Panc1 (cell line): ENCODE measurements around the gene WNT3A. TPM values are rescaled to one million over a fixed set of nuclear protein-coding genes. Genes with fewer than 3 reads are reported as not detected.
A peak's percentile ranks its signal among the peaks of the same experiment; 100 is the strongest.

Experiments used
- ATAC-seq: fragments of 200-7000 bp; cut with Tn5 transposase; 2 replicates; pipeline ENCODE4 v1.9.1; 2020; ENCODE audit warnings: mild to moderate bottlenecking, moderate library complexity
- BruUV-seq: library from RNA; stranded (reverse); fragments of 400-500 nt; replicated peaks from 2 replicates; lab custom pipeline; 2021; lab: Mats Ljungman, UMichigan
- CTCF ChIA-PET: fragments of 300-600 bp; sonication (Branson Sonifier 250); formaldehyde crosslinking; loops from one replicate; lab custom pipeline; 2022; ENCODE audit warnings: antibody characterized with exemption; lab: Charles Lee
- POLR2A ChIA-PET: fragments of 300-600 bp; sonication (Branson Sonifier 250); formaldehyde crosslinking; loops from one replicate; lab custom pipeline; 2022; ENCODE audit warnings: antibody characterized with exemption; lab: Charles Lee
- DNase-seq: peaks from one replicate; pipeline ENCODE4 v3.0.0-alpha.2; 2010; ENCODE audit warnings: low read depth, low spot score
- H3K27ac ChIP-seq: 2 replicates; pipeline ENCODE4 v1.5.1; 2011; ENCODE audit warnings: mild to moderate bottlenecking, low read length, inconsistent platforms
- H3K27me3 ChIP-seq: fragments of 200-500 bp; sonication (Bioruptor generic); 2 replicates; pipeline ENCODE4 v1.6.0; 2014; ENCODE audit warnings: low read length, inconsistent platforms; ENCODE audit not compliant: control insufficient read depth, insufficient read depth
- H3K36me3 ChIP-seq: fragments of 200-500 bp; sonication (Bioruptor generic); 2 replicates; pipeline ENCODE4 v1.5.1; 2014; ENCODE audit warnings: inconsistent platforms, mild to moderate bottlenecking, low read length, moderate library complexity; ENCODE audit not compliant: control insufficient read depth, insufficient read depth
- H3K4me1 ChIP-seq: 2 replicates; pipeline ENCODE4 v1.5.1; 2011; ENCODE audit warnings: inconsistent platforms, mild to moderate bottlenecking, low read length, moderate library complexity; ENCODE audit not compliant: control insufficient read depth, insufficient read depth
- H3K4me3 ChIP-seq, 2 experiments: 2 replicates each; pipeline ENCODE4 v1.5.1; 2011 to 2012; ENCODE audit warnings: low read depth in 2 of 2, low read length in 2 of 2, mild to moderate bottlenecking in 2 of 2, inconsistent platforms in 1 of 2, moderate library complexity in 1 of 2
- H3K9me3 ChIP-seq: fragments of 200-500 bp; sonication (Bioruptor generic); 2 replicates; pipeline ENCODE4 v1.5.1; 2014; ENCODE audit warnings: low read depth, mild to moderate bottlenecking, inconsistent platforms, low read length, moderate library complexity; ENCODE audit not compliant: control insufficient read depth, insufficient read depth
- CTCF ChIP-seq: fragments of 450-650 bp; IDR thresholded peaks from 2 replicates; pipeline ENCODE4 v1.5.1; 2017; ENCODE audit warnings: mild to moderate bottlenecking
- POLR2AphosphoS5 ChIP-seq: IDR thresholded peaks from 2 replicates; pipeline ENCODE4 v1.6.1; 2012; ENCODE audit warnings: mild to moderate bottlenecking, low read depth, low read length, moderate library complexity
- REST ChIP-seq, 2 experiments: IDR thresholded peaks; 2 replicates each; pipeline ENCODE4 v1.6.1; 2011 to 2012; ENCODE audit warnings: low read depth in 2 of 2, control low read depth in 1 of 2, low read length in 1 of 2, mild to moderate bottlenecking in 1 of 2, moderate library complexity in 1 of 2; ENCODE audit not compliant: insufficient read depth in 1 of 2
- SIN3A ChIP-seq: IDR thresholded peaks from 2 replicates; pipeline ENCODE4 v1.6.1; 2012; ENCODE audit warnings: low read depth, mild to moderate bottlenecking, low read length, moderate library complexity, borderline replicate concordance; ENCODE audit not compliant: insufficient read depth
- TCF7L2 ChIP-seq: IDR thresholded peaks from 2 replicates; pipeline ENCODE4 v1.6.1; 2011; ENCODE audit warnings: mild to moderate bottlenecking, low read depth, low read length, inconsistent platforms
- in situ Hi-C: cut with HindIII; loops from 2 replicates; pipeline ENCODE4 v1.10.0; 2016; ENCODE audit warnings: low sequenced_read_pairs, low pct_unique_long_range_greater_than_20kb
- intact Hi-C: fragments of 100-400 bp; cut with micrococcal nuclease; formaldehyde crosslinking; loops from one replicate; pipeline ENCODE4 v1.10.0; 2022; ENCODE audit not compliant: unreplicated experiment
- total RNA-seq: library from RNA; stranded (reverse); gene quantifications from one replicate; pipeline ENCODE4 v1.2.1, GENCODE V29; 2021; ENCODE audit not compliant: unreplicated experiment

Gene WNT3A
- total RNA-seq, 1 experiment from 2014 or later, result not detected

- H3K4me1 ChIP-seq, result peaks cover 3% of the 10 kb centered on the region; the same call in 1 of the 2 replicates
- H3K4me3 ChIP-seq, result no peak overlapping the region
- intact Hi-C loops, result no loop called here
- no peak overlapping the region for H3K27ac ChIP-seq
- DNase-seq (no peak), ATAC-seq (peak; percentile 83)
- no peaks in the 10 kb centered on the region for H3K9me3 ChIP-seq
- BruUV-seq, result no TSS peak
- no peak for TF ChIP-seq POLR2AphosphoS5
- no peak for TF ChIP-seq REST (IDR thresholded peaks at IDR 0.05; ENCODE audit: insufficient read depth in 1 of 2, low read depth in 2 of 2, low read length in 1 of 2)
- peak; percentile 24; the same call in 1 of the 2 replicates for TF ChIP-seq TCF7L2
- no peak for TF ChIP-seq CTCF
- in situ Hi-C loops, result no loop called here
- ChIA-PET CTCF (no interaction called here), POLR2A (no interaction called here)
- H3K36me3 ChIP-seq, result no peaks in the 10 kb centered on the region
- no peaks in the 10 kb centered on the region for H3K27me3 ChIP-seq
These were observed 36.6 kb downstream of the WNT3A start for GRCh38 chr1:228043281-228043848.

- Histone ChIP-seq H3K9me3 (no peaks in the 10 kb centered on the region), H3K4me3 (no peak overlapping the region), H3K36me3 (no peaks in the 10 kb centered on the region), H3K4me1 (peaks cover 3% of the 10 kb centered on the region; the same call in 1 of the 2 replicates), H3K27me3 (no peaks in the 10 kb centered on the region), H3K27ac (no peak overlapping the region)
- in situ Hi-C loops, result no loop called here
- BruUV-seq, result no TSS peak
- intact Hi-C loops, result no loop called here
- POLR2A ChIA-PET, result no interaction called here
- TF ChIP-seq CTCF (no peak), TCF7L2 (no peak), SIN3A (no peak), REST (IDR thresholded peaks at IDR 0.05; ENCODE audit: insufficient read depth in 1 of 2, low read depth in 2 of 2, low read length in 1 of 2) (no peak), POLR2AphosphoS5 (no peak)
- no peak for DNase-seq
- CTCF ChIA-PET, result interaction anchor here (0.6 kb wide), 1 partner anchor 14 kb away, joined by 11 read pairs; no protein-coding TSS in a partner anchor
- ATAC-seq, result no peak
These were observed 38.2 kb downstream of the WNT3A start for GRCh38 chr1:228044961-228045360.
